OCI-LY7 (cell line): ENCODE measurements around the gene SERTAD2.

Experiments
- CTCF ChIP-seq: fragments of 200-600 bp; sonication (generic); conservative IDR thresholded peaks from 2 replicates; pipeline ENCODE4 v1.5.1; 2014; ENCODE audit warnings: mild to moderate bottlenecking, antibody characterized with exemption, low read length, moderate library complexity, mixed read lengths
- EZH2phosphoT487 ChIP-seq: fragments of 200-600 bp; sonication (generic); IDR thresholded peaks from 2 replicates; pipeline ENCODE4 v1.6.1; 2018; ENCODE audit warnings: low read depth, borderline replicate concordance, mild to moderate bottlenecking, mixed run types, antibody characterized with exemption, low read length, moderate library complexity, mixed read lengths

GRCh38 chr2:64688909-64689308, 35.2 kb upstream of the SERTAD2 start:
- no peak for TF ChIP-seq CTCF
- TF ChIP-seq EZH2phosphoT487: no peak
